GM06990 (cell line): ENCODE data around the gene RBBP7.
A peak's percentile ranks its signal among the peaks of the same experiment; 100 is the strongest.

ENCODE experiments used
- DNase-seq: peaks from one replicate; pipeline ENCODE4 v3.0.0-alpha.2; 2011; ENCODE audit not compliant: insufficient read length; ENCODE audit errors: extremely low read depth
- H3K27me3 ChIP-seq: replicated peaks from 2 replicates; pipeline ENCODE4 v1.6.0; 2011; ENCODE audit warnings: low read length; ENCODE audit not compliant: control insufficient read depth, insufficient read depth
- H3K36me3 ChIP-seq: 2 replicates; pipeline ENCODE4 v1.5.1; 2011; ENCODE audit warnings: low read length; ENCODE audit not compliant: control insufficient read depth, insufficient read depth
- H3K4me3 ChIP-seq: replicated peaks from 2 replicates; pipeline ENCODE4 v1.5.1; 2011; ENCODE audit warnings: low read depth, mild to moderate bottlenecking, control low read depth, low read length
- CTCF ChIP-seq: IDR thresholded peaks from 2 replicates; pipeline ENCODE4 v1.5.1; 2011; ENCODE audit warnings: low read length, control low read depth, mild to moderate bottlenecking, inconsistent platforms; ENCODE audit not compliant: insufficient read depth, poor library complexity, severe bottlenecking

The RBBP7 gene

GRCh38 chrX:16883487-16883804 is 13.3 kb upstream of the RBBP7 start:
- no peak for DNase-seq
- H3K27me3 ChIP-seq: no peaks in the 10 kb centered on the region; the same call in 1 of the 2 replicates
- no peaks in the 10 kb centered on the region for H3K36me3 ChIP-seq
- no peak for TF ChIP-seq CTCF
- no peak overlapping the region for H3K4me3 ChIP-seq

- no peaks in the 10 kb centered on the region; the same call in 1 of the 2 replicates for H3K27me3 ChIP-seq
- peak; percentile 79 for TF ChIP-seq CTCF
- H3K36me3 ChIP-seq: no peaks in the 10 kb centered on the region
These were observed 12.7 kb upstream of the RBBP7 start for GRCh38 chrX:16882702-16883486.

GRCh38 chrX:16882169-16882568 is 12.0 kb upstream of the RBBP7 start:
- no peak for TF ChIP-seq CTCF
- H3K36me3 ChIP-seq: no peaks in the 10 kb centered on the region
- no peaks in the 10 kb centered on the region; the same call in 1 of the 2 replicates for H3K27me3 ChIP-seq
- H3K4me3 ChIP-seq: peak overlapping the region; percentile 58
- peak; percentile 33 for DNase-seq

More at GRCh38 chrX:16882702-16883486, 12.7 kb upstream of the RBBP7 start:
- DNase-seq: peak; percentile 68
- peak overlapping the region; percentile 58 for H3K4me3 ChIP-seq

- Histone ChIP-seq H3K4me3 (no peak overlapping the region), H3K27me3 (no peaks in the 10 kb centered on the region), H3K36me3 (no peaks in the 10 kb centered on the region)
- TF ChIP-seq CTCF: no peak
- DNase-seq: no peak
These were observed 6.5 kb upstream of the RBBP7 start for GRCh38 chrX:16876696-16877095.

GRCh38 chrX:16874458-16875095 is 4.4 kb upstream of the RBBP7 start:
- H3K4me3 ChIP-seq: no peak overlapping the region
- H3K27me3 ChIP-seq: no peaks in the 10 kb centered on the region; the same call in 1 of the 2 replicates
- no peak for DNase-seq
- TF ChIP-seq CTCF: no peak
- H3K36me3 ChIP-seq: no peaks in the 10 kb centered on the region

GRCh38 chrX:16873106-16873505 is 2.9 kb upstream of the RBBP7 start:
- no peaks in the 10 kb centered on the region; the same call in 1 of the 2 replicates for H3K27me3 ChIP-seq
- no peak for TF ChIP-seq CTCF
- H3K4me3 ChIP-seq: no peak overlapping the region
- H3K36me3 ChIP-seq: no peaks in the 10 kb centered on the region
- no peak for DNase-seq
